Memory B cell (primary cell): ENCODE results near the gene ADAM12.

Experiments used
- ATAC-seq: fragments of 150-1000 bp; cut with Tn5 transposase; 2 replicates; pipeline ENCODE4 v1.10.0; 2021; ENCODE audit warnings: low read depth, mild to moderate bottlenecking, moderate library complexity
- DNase-seq, 2 donors: peaks; one replicate each; pipeline ENCODE4 v3.0.0; 2022; ENCODE audit warnings: low spot score in 2 of 2
- H3K27ac Mint-ChIP-seq: one replicate; pipeline ENCODE4 v1.8.0; 2022; ENCODE audit warnings: mild to moderate bottlenecking, moderate library complexity, mixed read lengths
- H3K27me3 Mint-ChIP-seq: one replicate; pipeline ENCODE4 v1.8.0; 2022; ENCODE audit warnings: mixed read lengths
- H3K36me3 Mint-ChIP-seq: one replicate; pipeline ENCODE4 v1.8.0; 2022; ENCODE audit warnings: mild to moderate bottlenecking, mixed read lengths
- H3K4me1 Mint-ChIP-seq: one replicate; pipeline ENCODE4 v1.8.0; 2022; ENCODE audit warnings: mixed read lengths
- H3K4me3 Mint-ChIP-seq: one replicate; pipeline ENCODE4 v1.8.0; 2022; ENCODE audit warnings: mild to moderate bottlenecking, moderate library complexity, mixed read lengths
- H3K9me3 Mint-ChIP-seq: one replicate; pipeline ENCODE4 v1.8.0; 2022; ENCODE audit warnings: mixed read lengths

The ADAM12 gene

GRCh38 chr10:126226988-126227761, 161.1 kb downstream of the ADAM12 start:
- Mint-ChIP-seq H3K4me1 (peaks cover 2% of the 10 kb centered on the region), H3K36me3 (no peaks in the 10 kb centered on the region), H3K27ac (no peak overlapping the region), H3K9me3 (no peaks in the 10 kb centered on the region), H3K27me3 (peaks cover 9% of the 10 kb centered on the region), H3K4me3 (no peak overlapping the region)
- no peak for DNase-seq
- no peak for ATAC-seq

GRCh38 chr10:126226205-126226604, 162.1 kb downstream of the ADAM12 start:
- Mint-ChIP-seq H3K9me3 (no peaks in the 10 kb centered on the region), H3K27me3 (peaks cover 3% of the 10 kb centered on the region), H3K4me3 (no peak overlapping the region), H3K27ac (no peak overlapping the region), H3K4me1 (peaks cover 2% of the 10 kb centered on the region), H3K36me3 (no peaks in the 10 kb centered on the region)
- DNase-seq (no peak), ATAC-seq (no peak)

- Mint-ChIP-seq H3K27me3 (peaks cover 3% of the 10 kb centered on the region), H3K9me3 (no peaks in the 10 kb centered on the region), H3K4me3 (no peak overlapping the region), H3K4me1 (peaks cover 2% of the 10 kb centered on the region), H3K27ac (no peak overlapping the region), H3K36me3 (no peaks in the 10 kb centered on the region)
- DNase-seq (no peak), ATAC-seq (no peak)
Measured at GRCh38 chr10:126225672-126226008, 162.6 kb downstream of the ADAM12 start.

GRCh38 chr10:126224967-126225671, 163.2 kb downstream of the ADAM12 start:
- H3K27me3 Mint-ChIP-seq, result peaks cover 3% of the 10 kb centered on the region
- peaks cover 2% of the 10 kb centered on the region for H3K4me1 Mint-ChIP-seq
- no peak for ATAC-seq
- no peaks in the 10 kb centered on the region for H3K9me3 Mint-ChIP-seq
- H3K36me3 Mint-ChIP-seq, result no peaks in the 10 kb centered on the region
- H3K4me3 Mint-ChIP-seq, result no peak overlapping the region
- no peak for DNase-seq
- H3K27ac Mint-ChIP-seq, result no peak overlapping the region

- Mint-ChIP-seq H3K36me3 (no peaks in the 10 kb centered on the region), H3K9me3 (no peaks in the 10 kb centered on the region), H3K27me3 (no peaks in the 10 kb centered on the region), H3K27ac (no peak overlapping the region), H3K4me1 (no peaks in the 10 kb centered on the region), H3K4me3 (no peak overlapping the region)
- DNase-seq (no peak), ATAC-seq (no peak)
Measured at GRCh38 chr10:126223512-126224067, 164.7 kb downstream of the ADAM12 start.

- H3K9me3 Mint-ChIP-seq, result no peaks in the 10 kb centered on the region
- no peak overlapping the region for H3K4me3 Mint-ChIP-seq
- no peak for DNase-seq
- no peak for ATAC-seq
- H3K4me1 Mint-ChIP-seq, result no peaks in the 10 kb centered on the region
- H3K27ac Mint-ChIP-seq, result no peak overlapping the region
- H3K27me3 Mint-ChIP-seq, result no peaks in the 10 kb centered on the region
- no peaks in the 10 kb centered on the region for H3K36me3 Mint-ChIP-seq
Measured at GRCh38 chr10:126222736-126223511, 165.4 kb downstream of the ADAM12 start.

GRCh38 chr10:126221874-126222273, 166.4 kb downstream of the ADAM12 start:
- no peaks in the 10 kb centered on the region for H3K9me3 Mint-ChIP-seq
- ATAC-seq (no peak), DNase-seq (no peak)
- H3K36me3 Mint-ChIP-seq, result no peaks in the 10 kb centered on the region
- H3K4me1 Mint-ChIP-seq, result no peaks in the 10 kb centered on the region
- no peaks in the 10 kb centered on the region for H3K27me3 Mint-ChIP-seq
- no peak overlapping the region for H3K4me3 Mint-ChIP-seq
- no peak overlapping the region for H3K27ac Mint-ChIP-seq

GRCh38 chr10:126218778-126219649, 169.3 kb downstream of the ADAM12 start:
- Mint-ChIP-seq H3K4me3 (no peak overlapping the region), H3K9me3 (no peaks in the 10 kb centered on the region), H3K27me3 (peaks cover 2% of the 10 kb centered on the region), H3K36me3 (no peaks in the 10 kb centered on the region), H3K27ac (no peak overlapping the region), H3K4me1 (no peaks in the 10 kb centered on the region)
- ATAC-seq (no peak), DNase-seq (no peak)

- Mint-ChIP-seq H3K27me3 (peaks cover 3% of the 10 kb centered on the region), H3K9me3 (no peaks in the 10 kb centered on the region), H3K4me3 (no peak overlapping the region), H3K4me1 (no peaks in the 10 kb centered on the region), H3K36me3 (no peaks in the 10 kb centered on the region), H3K27ac (no peak overlapping the region)
- DNase-seq (no peak), ATAC-seq (no peak)
Measured at GRCh38 chr10:126218174-126218573, 170.1 kb downstream of the ADAM12 start.

- ATAC-seq (no peak), DNase-seq (no peak)
- H3K27ac Mint-ChIP-seq, result no peak overlapping the region
Measured at GRCh38 chr10:126216632-126216961, 171.7 kb downstream of the ADAM12 start.

GRCh38 chr10:126215746-126216631, 172.3 kb downstream of the ADAM12 start:
- H3K9me3 Mint-ChIP-seq, result no peaks in the 10 kb centered on the region
- DNase-seq (no peak), ATAC-seq (no peak)
- no peaks in the 10 kb centered on the region for H3K36me3 Mint-ChIP-seq
- H3K27me3 Mint-ChIP-seq, result peaks cover 7% of the 10 kb centered on the region
- no peak overlapping the region for H3K27ac Mint-ChIP-seq
- H3K4me1 Mint-ChIP-seq, result no peaks in the 10 kb centered on the region
- H3K4me3 Mint-ChIP-seq, result no peak overlapping the region

More at GRCh38 chr10:126216632-126216961, 171.7 kb downstream of the ADAM12 start:
- Mint-ChIP-seq H3K4me1 (no peaks in the 10 kb centered on the region), H3K9me3 (no peaks in the 10 kb centered on the region), H3K27me3 (peaks cover 5% of the 10 kb centered on the region), H3K36me3 (no peaks in the 10 kb centered on the region), H3K4me3 (no peak overlapping the region)

GRCh38 chr10:126214679-126215078, 173.6 kb downstream of the ADAM12 start:
- Mint-ChIP-seq H3K27me3 (peaks cover 10% of the 10 kb centered on the region), H3K4me1 (no peaks in the 10 kb centered on the region), H3K9me3 (no peaks in the 10 kb centered on the region), H3K36me3 (no peaks in the 10 kb centered on the region), H3K4me3 (no peak overlapping the region), H3K27ac (no peak overlapping the region)
- DNase-seq (no peak), ATAC-seq (no peak)

- ATAC-seq (no peak), DNase-seq (no peak)
- Mint-ChIP-seq H3K4me1 (no peaks in the 10 kb centered on the region), H3K9me3 (no peaks in the 10 kb centered on the region), H3K36me3 (no peaks in the 10 kb centered on the region), H3K4me3 (no peak overlapping the region), H3K27me3 (peaks cover 10% of the 10 kb centered on the region), H3K27ac (no peak overlapping the region)
Measured at GRCh38 chr10:126214021-126214420, 174.3 kb downstream of the ADAM12 start.
